Breast epithelium (tissue), 3 donors: ENCODE results near the gene ETS2.

Experiments used
- POLR2A ChIP-seq: fragments of 450-650 bp; IDR thresholded peaks from one replicate; pipeline ENCODE4 v1.6.1; 2016; ENCODE audit warnings: antibody characterized with exemption, mild to moderate bottlenecking, moderate library complexity
- POLR2AphosphoS5 ChIP-seq, 3 donors: sonication (generic); formaldehyde crosslinking; IDR thresholded peaks; one replicate each; pipeline ENCODE4 v1.6.1; 2017; ENCODE audit warnings: antibody characterized with exemption in 3 of 3

- TF ChIP-seq POLR2AphosphoS5 (IDR thresholded peaks at IDR 0.05), result no peak
- no peak for TF ChIP-seq POLR2A
These were observed 36.4 kb downstream of the ETS2 start for GRCh38 chr21:38842079-38842478.
